Ureter (tissue), 1 donor: Measurements from ENCODE around the gene CD93. TPM values are rescaled to one million over a fixed set of nuclear protein-coding genes. Genes with fewer than 3 reads are reported as not detected.

Source experiments
- DNase-seq: peaks from one replicate; pipeline ENCODE4 v3.0.0-alpha.2; 2020; ENCODE audit warnings: low spot score
- total RNA-seq: library from RNA; stranded (reverse); gene quantifications from one replicate; pipeline ENCODE4 v1.2.4, GENCODE V29; 2023
- donor health status: DM: yes; HTN: yes; CAD: no.

Gene CD93
- total RNA-seq, 1 donor from 2014 or later, result 53.7 TPM

DNA sequence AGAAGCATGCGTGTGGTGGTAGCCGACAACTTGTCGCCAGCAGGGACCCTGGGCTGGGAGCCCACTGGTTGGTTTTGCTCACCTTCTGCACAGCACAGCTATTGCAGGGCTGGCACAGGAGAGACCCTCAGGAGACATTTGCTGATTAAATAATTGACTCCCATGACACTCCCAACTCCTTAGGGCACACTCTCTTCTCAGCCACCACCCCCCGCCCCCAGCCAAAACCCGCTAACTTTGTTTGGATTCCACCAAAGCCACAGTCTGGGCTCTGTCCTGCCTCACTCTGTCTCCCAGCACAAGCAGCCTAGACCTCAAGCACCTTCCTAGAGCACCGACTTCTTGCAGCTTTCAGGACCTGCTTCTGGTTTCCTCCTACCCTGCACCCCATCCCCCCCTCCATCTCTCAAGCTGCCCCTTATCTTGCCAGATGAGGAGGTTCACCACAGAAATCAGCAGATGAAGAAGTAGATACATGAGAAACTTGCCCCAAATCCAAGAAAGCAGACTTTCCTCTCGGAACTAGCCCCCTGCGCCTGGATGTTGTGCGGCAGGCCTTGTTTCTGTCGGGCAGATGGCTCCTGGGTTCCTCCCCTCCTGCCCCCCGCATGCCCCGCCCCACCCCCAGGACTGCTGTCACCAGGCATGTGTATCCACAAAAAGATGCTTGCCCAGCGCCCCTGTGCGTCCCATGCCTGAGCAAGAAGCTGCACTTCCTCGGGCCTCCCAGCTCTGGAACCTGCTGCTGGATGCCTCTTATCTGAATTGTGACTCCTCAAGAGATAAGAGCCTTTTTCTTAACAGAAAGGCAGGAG, 35.0 kb upstream of the CD93 start:
- no peak for DNase-seq

DNA sequence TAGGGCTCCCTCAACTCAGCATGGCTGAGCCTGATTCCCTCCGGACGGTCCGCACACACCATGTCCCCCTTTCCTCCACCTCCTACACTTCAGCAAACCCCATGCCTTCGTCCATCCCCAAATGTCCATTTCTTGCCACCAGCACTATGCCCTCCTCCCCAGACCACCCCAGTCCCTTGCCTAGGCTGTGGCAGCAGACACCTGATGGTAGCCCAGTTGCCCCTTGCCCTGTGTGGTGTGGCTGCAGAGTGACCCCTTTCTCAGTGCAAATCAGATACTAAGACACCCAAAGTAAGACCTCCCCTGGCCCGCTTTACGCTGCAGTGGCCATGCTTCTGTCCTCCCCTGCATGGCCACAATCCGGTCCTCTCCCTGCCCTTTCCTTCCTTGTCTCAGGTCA, 34.1 kb upstream of the CD93 start:
- DNase-seq, result no peak

DNA sequence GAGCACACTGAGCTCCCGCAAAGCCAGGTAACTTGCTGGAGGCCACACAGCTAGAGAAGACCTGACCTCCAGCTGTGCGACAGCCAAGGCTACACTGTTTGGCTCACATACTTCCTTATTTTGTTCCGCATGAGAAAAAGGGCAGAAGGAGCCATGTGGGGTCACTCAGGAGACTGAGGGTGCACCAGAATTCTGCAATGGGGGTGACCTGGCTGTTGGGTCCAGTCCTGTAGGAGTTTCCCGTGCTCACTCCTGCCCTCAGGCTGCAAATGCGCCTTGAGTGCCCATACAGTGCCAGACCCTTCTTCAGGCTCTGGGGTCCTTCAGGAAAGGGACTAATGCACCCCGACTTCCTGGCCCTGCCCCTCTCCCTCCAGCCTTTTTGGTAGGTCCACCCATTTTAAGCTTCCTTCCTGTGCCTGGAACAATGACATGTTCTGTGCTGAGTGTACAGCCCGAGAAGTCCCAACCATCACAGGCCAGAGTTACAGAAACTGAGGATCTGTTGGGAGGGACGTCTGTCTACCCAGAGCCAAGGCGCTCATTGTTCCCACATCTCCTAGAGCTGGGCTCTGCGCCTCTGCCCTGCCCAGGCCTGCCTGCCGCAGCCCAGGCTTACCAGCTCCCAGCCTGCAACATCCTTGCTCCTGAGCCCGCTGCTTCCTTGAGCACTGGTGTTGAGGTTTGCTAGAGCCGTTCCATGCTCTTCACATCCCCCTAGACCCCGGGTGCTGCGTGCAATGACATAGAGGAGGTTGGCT, 33.5 kb upstream of the CD93 start:
- no peak for DNase-seq

DNA sequence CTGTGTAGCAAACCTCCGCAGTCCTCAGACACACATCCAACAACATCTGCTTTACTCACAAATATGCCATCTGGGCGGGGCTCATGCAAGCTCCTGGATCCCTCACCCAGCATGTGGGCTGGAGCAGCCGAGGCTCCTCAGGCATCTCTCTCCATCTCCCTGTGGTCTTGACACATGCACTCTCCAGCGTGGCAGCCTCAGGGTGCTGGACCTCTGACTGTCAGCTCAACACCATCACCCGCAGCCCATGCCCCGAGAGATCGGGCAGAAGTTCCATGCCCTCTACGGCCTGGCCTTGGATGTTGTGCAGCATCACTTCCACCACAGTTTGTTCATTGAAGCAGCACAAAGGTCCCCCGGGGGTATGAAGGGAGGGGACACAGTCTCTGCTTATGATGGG, 32.6 kb upstream of the CD93 start:
- DNase-seq, result no peak

DNA sequence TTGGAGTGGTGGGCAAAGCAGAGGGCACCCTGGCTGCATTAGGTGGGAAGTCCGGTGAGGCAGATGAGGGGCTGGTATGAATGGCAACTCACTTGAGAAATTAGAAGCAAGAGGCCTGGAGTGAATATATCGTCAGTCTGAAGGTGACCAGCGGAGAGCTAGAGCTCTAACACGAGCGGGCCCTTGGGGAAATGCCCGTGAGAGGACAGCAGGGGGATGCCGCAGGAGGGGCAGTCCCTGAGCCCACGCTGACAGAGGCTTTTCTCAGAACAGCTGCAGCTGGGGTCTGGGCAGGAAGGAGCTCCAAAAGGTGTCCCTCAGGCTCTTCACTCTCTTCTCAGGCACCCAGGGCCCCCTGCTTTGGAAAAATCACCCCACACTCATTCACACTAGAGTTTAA, 32.0 kb upstream of the CD93 start:
- no peak for DNase-seq

DNA sequence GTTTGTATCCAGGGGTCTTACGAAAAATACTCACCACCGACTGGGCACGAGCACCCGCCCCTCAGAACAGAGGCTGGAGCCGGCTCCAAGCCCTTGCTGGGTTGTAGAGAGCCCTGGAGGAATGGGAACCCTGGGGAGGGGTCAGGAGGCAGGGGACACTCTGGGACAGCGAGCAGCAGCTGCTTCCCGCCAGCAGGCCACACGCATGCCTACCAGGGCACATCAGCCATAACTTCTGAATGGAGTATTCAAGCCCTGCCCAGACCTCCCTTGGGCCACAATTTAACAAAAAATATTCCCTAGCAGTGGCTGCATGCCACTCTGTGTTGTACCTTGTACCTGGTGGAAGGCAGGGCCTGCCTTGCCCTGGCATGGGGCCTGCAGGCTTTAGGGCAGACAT, 31.6 kb upstream of the CD93 start:
- no peak for DNase-seq

DNA sequence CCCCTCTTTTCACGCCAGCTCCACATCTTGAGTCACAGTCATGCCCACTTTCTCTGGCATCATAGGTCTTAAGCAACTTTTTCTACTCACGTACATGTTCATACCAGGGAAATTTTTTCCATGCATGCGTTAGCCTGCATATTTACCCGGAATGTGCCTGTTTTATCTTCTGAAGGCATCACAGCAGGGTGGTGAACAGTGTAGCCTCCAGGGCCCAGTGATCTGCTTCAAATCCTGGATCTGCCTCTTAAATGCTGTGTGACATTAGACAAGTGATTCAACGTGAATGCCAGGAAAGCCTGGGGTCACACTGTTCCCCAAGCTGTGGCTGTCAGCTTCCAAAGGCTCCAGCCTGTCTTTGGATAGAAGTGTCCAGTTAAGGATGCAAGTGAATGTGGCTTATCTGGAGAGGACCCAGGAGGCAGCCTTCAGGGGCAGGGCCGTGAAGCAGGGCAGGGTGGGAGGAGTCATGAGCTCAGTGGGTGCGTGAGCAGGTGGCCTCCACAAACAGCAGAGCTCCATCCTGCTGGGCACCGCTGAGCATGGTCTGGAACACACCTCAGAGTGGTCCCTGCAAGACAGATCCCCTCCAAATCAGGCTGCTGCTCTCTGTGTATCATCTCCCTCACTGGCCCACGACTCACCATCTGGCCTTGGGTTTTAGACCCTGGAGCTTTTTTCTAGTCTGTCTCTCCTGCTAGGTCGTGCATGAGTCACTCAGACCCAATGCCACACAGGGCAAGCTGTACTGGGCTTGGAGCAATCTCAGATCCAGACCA, 30.4 kb upstream of the CD93 start:
- no peak for DNase-seq

DNA sequence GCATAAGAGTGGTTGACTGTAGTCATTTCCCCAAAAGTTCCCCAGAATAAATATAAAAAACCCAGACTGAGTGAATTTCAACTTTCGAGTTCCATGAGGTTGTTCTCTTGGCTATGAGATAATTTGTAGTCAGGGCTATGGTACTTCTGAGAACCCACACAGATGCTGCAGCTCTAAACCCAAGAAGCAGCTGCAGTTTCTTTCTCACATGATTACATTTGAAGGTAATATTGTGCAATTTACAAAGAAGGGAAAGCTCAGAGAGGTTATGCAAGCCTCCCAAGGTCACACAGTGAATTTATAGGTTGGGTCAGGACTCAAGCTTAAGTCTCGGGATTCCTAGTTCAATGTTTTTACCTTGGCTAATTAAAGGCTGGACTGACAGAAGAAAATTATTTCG, 29.7 kb upstream of the CD93 start:
- DNase-seq, result no peak

DNA sequence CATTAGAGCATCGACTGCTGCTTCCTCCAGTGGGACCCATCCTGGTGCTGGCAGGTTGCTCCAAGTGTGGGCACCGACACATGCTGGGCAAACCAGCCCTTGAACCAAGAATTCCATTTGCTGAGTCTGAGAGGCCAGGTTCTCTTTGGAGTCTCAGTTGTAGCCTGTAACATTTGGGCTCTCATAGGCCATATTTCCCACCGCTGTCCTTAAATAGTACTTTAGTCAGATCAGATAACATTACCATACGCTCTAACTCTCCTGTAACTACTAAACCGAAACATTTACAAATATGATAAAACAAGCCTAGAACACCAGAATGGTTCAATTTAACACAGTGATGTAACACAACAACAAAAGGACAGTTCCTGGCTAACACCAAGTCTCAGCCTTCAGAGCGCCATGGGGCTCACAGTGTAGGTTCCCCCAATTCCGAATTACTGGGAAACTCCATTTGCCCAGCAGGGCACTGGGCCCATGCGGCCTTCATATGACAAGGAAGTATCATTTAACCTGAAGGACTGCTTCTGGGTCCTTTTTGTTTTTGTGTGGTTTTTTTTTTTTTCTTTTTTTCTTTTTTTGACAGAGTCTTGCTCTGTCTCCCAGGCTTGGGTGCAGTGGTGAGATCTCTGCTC, 28.4 kb upstream of the CD93 start:
- no peak for DNase-seq

DNA sequence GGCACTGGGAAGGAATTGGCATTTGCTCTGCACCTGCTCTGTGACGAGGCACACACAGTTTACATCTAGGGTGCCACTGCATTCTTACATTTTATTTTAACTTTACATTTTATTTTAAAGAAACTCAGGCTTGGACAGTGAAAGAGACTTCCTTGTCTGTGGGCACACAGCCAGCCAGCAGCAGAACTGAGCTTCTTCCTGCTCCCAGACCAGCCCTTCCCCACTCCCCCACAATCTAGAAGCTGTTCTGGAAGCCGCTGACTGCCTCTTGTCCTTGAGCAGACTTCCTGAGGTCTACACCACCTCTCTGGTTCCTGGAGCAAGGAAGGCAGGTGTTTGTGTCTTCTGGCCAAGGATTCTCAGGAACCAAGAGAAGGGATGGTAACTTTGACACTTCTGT, 27.9 kb upstream of the CD93 start:
- DNase-seq, result no peak

DNA sequence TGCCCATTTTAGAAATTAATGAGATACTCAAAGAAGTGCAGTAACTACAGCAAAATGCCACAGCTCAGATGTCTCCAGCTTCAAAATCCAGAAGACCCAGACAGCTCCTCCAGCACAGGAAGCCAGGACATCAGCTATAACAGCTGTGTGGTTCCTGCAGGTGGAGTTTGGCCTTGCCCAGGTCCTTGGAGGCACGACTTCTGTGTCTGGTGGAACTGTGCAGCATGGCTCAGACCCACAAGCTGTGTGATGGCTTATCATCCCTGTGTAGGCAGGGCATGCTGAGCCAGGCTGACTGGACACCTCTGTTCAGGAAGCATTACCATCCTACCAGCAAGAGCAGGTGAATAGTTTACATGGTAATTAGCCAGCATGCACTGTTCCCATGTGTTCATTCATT, 26.5 kb upstream of the CD93 start:
- no peak for DNase-seq

DNA sequence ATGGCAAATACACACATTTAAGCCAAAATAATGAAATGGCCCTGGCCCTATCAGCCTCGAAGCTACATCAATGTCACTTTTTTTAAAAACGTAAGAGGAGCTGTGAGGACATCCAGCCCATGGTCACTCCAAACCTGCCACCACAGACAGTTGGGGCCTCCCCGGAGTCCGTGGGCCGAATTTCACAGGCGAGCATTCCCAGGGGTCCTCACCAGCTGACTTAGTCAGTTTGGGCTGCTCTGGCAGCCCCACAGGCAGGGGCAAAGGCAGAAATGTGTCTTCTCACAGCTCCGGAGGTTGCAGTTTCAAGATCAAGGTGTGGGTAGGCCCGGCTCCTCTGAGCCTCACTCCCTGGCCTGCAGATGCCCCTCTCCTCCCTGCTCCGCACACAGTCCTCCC, 25.8 kb upstream of the CD93 start:
- no peak for DNase-seq

DNA sequence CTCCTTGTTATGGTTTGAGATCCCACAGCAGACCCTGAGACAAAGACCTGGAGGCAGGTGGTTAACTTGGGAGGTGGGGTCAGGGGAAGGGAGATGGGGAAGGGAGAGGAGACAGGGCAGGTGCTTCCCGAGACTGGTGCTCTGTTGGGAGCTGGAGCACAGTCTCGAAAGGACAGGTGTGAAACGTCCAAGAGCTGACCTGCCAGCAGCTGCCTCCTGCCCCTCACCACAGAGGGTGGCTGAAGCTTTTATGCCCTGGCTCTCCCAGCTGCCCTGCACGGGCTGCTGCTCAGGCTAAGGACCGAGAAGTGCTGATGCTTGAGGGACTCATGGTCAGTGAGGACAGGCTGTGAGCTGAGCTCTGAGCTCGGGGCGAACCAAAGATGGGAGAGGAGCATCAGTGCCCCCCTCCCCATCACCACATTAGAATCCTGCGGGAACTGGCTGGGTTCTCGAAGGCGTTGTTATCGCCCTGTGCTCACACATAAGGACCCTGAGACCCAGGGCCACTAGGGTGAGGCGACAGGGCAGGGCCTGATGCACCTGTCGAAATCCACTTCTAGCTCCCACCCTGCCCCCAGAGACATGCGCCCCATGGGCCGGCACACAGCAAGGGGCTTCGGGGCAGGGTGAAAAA, 25.3 kb upstream of the CD93 start:
- no peak for DNase-seq

DNA sequence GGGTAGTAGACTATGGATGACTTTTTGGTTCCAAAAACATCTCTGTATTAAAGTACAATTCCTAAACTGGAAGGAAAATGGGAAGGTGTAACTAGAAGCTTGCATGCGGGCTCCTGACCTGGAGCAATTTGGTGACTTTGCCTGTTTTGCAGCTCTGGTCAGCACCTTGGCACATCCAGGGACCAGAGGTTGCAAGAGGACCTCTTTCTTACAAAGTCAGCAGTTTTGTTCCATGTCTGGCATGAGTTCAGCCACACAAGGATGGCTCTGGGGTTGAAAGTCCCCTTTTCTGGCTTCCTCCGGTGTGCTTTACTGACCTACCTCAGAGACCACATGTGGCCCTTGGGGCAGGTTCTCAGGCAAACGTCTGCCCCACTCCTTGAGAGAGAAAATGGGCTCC, 22.7 kb upstream of the CD93 start:
- no peak for DNase-seq

DNA sequence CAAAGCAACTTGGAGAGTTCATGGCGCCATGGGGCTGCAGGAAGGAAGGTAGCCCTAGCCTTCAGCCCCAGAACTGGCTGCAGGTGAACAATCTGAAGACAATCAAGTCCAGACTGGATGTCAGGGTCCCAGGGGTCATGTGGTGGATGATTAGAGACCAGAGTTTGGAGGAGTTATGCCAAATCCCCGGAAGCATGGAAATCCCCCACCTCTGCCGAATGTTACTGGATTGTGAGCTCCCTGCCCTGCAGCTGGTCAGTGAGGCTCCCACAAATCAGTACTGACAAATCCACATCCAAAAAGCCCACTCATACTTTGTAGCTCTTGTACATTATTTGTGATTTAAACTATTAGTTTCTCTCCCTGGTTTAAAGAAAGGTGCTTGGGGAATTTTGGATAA, 21.3 kb upstream of the CD93 start:
- DNase-seq, result no peak

DNA sequence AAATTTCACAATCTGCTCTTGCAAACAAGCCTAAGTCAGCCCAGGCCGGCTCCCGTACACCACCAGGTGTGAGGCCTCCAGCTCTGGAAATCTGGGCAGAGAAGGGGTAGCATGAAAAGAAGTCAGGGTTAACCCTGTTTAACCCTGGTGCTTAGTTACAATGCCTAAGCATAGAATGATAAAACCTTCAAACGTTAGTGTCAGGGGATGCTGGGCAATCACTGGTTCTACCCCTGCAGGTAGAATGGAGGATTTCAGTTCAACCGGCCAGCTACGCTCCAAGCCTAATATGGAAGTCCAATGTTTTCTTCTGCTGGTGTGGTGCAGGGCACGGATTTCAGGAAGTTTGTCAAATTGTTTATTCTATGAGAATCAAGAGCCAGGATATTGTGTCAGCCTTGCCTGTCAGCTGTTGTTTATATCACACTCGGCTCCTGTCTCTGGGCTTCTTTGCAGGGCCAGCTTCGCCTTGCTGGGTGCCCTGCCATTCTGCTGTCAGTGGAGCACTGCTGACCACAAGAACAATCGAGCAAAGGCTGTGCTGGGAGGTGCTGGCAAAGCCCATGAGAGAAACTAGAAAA, 20.2 kb upstream of the CD93 start:
- no peak for DNase-seq

DNA sequence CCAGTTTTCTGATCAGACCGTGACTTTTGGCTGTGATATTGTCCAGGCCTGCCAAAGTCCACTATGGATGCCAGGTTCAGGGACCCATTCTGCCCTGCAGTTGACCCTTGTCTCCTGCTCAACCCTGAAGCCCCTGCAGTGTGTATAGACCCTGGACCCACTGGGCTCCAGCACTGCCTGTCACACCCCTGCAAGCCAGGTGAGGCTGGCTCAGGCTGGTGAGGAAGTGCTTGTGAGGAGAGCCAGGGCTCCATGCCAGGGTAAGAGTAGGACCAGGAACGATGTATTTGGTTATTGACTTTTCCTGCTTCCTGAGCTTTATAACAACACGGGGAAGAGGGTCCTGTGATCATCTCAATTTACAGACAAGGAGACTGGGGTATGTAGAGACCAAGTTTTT, 19.1 kb upstream of the CD93 start:
- no peak for DNase-seq

DNA sequence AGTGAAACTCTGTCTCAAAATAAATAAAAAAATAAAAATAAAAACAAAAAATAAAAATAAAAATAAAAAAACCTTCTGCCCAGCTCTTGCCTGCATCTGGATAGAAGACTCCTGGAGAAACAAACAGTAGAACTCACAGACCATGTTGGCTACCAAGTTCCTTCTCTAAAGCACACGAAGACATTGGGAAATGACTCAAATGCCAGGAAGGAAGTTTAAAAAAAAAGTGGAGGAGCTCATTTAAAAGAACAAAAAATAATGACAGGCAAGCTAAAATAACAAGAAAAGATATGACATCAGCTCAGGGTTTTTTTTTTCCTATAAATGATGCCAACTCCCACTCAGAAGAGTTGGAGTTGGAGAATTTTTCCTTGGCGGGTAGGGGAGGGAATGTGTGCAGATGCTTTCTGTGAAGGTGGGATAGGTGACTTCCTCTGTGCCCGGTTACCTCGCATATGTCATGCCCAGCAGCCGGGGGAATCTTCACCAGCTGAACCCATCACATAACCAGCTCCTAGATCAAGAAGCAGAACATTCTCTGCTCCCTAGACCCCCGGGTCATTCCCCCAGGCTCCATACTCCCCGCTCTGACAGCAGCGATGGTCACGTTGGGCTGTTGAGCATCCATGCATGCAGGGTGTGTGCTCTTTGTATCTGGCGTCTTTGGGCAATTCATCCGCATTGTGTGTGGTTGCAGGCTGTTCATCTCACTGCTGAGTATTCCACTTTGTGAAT, 17.3 kb upstream of the CD93 start:
- DNase-seq, result no peak

DNA sequence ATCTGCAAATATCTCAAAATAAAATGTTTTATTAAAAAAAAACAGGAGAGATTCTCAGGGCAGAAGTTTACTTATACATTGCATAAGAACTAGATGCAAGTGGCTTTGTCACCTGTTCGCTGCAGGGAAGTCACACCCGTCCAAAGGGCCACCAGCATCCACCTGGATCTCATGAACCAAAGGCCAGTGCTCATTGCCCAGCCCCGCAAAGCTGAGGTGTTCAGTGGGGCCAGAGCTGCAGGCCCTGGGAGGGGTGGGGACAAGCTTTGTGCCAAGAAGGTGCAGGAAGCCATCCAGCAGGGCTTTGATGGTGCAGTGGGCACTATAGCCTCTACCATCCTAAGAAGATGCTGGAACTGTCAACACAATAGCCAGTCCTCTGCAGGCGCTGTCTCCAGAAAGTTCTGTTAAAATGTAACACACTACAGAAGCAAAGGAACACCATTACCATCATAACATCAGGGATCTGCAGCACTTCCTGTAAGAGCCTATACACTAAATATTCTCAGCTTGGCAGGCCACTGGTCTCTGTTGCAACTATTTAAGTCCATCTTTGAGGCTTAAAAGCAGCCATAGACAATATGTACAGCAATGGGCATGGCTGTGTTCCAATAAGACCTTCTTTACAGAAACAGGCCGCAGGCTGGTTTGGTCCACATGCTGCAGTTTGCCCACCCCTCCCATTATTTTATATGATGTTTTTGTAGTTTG, 15.7 kb upstream of the CD93 start:
- no peak for DNase-seq

DNA sequence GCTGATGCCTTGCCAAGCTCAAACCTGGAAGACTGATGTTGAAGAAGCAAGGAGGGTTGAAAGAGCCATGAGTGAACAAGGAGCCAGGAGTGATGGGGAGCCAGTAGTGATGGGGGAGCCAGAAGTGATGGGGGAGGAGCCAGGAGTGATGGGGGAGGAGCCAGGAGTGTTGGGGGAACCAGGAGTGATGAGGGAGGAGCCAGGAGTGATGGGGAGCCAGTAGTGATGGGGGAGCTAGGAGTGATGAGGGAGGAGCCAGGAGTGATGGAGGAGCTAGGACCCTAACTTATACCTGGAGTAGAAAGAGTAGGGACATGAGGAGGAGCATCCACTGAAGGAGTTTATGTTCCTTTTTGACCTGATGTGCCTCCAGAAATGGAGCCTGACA, 14.6 kb upstream of the CD93 start:
- no peak for DNase-seq
